Left ventricle myocardium inferior (tissue), 1 donor: ENCODE data around the gene RAPGEF6. TPM values are rescaled to one million over a fixed set of nuclear protein-coding genes. Genes with fewer than 3 reads are reported as not detected.

Experiments
- DNase-seq: peaks from one replicate; pipeline ENCODE4 v3.0.0-alpha.2; 2020
- H3K27ac ChIP-seq: fragments of 200-600 bp; replicated peaks from 2 replicates; pipeline ENCODE4 v1.8.0; 2021
- H3K27me3 ChIP-seq: fragments of 200-600 bp; 2 replicates; pipeline ENCODE4 v1.8.0; 2021; ENCODE audit warnings: low read depth
- H3K36me3 ChIP-seq: fragments of 200-600 bp; 2 replicates; pipeline ENCODE4 v1.8.0; 2021
- H3K4me1 ChIP-seq: fragments of 200-600 bp; 2 replicates; pipeline ENCODE4 v1.8.0; 2021
- H3K4me3 ChIP-seq: fragments of 200-600 bp; 2 replicates; pipeline ENCODE4 v1.8.0; 2021; ENCODE audit warnings: mild to moderate bottlenecking, moderate library complexity
- H3K9me3 ChIP-seq: fragments of 200-600 bp; replicated peaks from 2 replicates; pipeline ENCODE4 v1.8.0; 2021
- intact Hi-C: fragments of 100-400 bp; cut with micrococcal nuclease; formaldehyde crosslinking; loops from one replicate; pipeline ENCODE4 v1.11.0; 2022
- total RNA-seq: library from RNA; stranded (reverse); fragmentation: NEBNext Ultra II Directional; extraction: Animal tissue kit (Norgen Biotek cat#: 25700); gene quantifications from one replicate; pipeline ENCODE4 v1.2.1, GENCODE V29; 2021
- TF ChIP-seq, protein P1 (sequence below): fragments of 200-600 bp; IDR thresholded peaks from 2 replicates; pipeline ENCODE4 v1.8.0; 2021; ENCODE audit warnings: antibody characterized with exemption, mild to moderate bottlenecking, borderline replicate concordance
- donor health status: DM: no; HTN: yes; CAD: no; lungs with severe emphysema.

RAPGEF6 gene
- total RNA-seq, 1 donor from 2014 or later: 9.6 TPM

DNA sequence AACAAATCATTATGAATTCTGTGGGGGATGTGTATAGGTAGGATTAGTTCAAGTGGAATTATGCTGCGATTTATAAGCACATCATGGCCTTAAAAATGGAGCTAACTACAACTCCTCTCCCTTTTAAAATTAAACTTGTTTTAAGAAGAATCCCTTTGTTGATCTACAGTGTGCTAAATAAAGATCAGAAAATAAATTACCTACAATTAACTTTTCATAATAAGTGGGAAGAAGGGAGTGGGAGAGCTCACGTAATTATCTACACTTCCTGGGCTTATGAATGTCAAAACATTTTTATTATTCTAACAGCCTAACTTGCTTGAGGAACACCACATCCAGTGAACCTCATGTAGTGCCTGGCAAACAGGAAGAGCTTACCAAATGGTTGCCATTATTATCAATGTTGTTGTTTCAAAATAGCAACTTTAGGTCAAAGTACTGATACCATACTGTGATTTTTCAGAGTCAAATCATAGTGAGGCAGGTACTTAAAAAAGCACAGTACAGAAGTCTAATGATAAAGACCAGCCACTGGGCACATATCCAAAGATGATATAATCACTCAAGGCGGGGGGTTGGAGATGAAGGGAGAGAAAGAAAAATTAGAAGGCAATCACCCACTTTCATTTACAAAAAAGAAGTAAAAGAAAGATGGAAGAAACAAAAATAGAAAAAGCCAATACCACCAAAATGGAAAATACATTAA lies 174.0 kb downstream of the RAPGEF6 start:
- Histone ChIP-seq H3K4me3 (no peak overlapping the region), H3K36me3 (peaks cover 6% of the 10 kb centered on the region), H3K9me3 (no peaks in the 10 kb centered on the region), H3K27me3 (no peaks in the 10 kb centered on the region), H3K27ac (no peak overlapping the region), H3K4me1 (peaks cover 25% of the 10 kb centered on the region)
- intact Hi-C loops: no loop called here
- DNase-seq: no peak
- TF ChIP-seq, protein P1, sequence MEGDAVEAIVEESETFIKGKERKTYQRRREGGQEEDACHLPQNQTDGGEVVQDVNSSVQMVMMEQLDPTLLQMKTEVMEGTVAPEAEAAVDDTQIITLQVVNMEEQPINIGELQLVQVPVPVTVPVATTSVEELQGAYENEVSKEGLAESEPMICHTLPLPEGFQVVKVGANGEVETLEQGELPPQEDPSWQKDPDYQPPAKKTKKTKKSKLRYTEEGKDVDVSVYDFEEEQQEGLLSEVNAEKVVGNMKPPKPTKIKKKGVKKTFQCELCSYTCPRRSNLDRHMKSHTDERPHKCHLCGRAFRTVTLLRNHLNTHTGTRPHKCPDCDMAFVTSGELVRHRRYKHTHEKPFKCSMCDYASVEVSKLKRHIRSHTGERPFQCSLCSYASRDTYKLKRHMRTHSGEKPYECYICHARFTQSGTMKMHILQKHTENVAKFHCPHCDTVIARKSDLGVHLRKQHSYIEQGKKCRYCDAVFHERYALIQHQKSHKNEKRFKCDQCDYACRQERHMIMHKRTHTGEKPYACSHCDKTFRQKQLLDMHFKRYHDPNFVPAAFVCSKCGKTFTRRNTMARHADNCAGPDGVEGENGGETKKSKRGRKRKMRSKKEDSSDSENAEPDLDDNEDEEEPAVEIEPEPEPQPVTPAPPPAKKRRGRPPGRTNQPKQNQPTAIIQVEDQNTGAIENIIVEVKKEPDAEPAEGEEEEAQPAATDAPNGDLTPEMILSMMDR: no peak

DNA sequence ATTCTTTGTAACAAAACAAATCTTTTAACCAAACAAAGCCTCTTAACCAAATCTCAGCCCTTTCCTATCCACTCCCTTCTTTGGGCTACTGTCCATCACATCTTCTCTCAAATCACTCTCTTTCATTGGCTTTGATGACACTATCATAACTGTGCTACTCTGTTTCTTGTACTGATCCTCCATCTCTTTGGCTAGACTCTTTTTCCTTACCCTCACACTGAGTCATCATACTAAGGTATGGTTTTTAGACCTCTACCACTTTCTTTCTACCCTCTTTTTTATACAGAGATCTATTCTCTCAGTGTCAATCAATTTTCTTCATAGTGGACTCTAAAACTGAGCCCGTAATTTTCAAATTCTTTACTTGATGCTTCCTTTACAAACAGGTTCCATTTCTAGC lies 174.9 kb downstream of the RAPGEF6 start:
- Histone ChIP-seq H3K4me1 (peaks cover 29% of the 10 kb centered on the region), H3K36me3 (peaks cover 15% of the 10 kb centered on the region), H3K9me3 (no peaks in the 10 kb centered on the region), H3K27ac (no peak overlapping the region), H3K27me3 (no peaks in the 10 kb centered on the region), H3K4me3 (no peak overlapping the region)
- no peak for DNase-seq
- TF ChIP-seq, protein P1: no peak
- intact Hi-C loops: no loop called here

DNA sequence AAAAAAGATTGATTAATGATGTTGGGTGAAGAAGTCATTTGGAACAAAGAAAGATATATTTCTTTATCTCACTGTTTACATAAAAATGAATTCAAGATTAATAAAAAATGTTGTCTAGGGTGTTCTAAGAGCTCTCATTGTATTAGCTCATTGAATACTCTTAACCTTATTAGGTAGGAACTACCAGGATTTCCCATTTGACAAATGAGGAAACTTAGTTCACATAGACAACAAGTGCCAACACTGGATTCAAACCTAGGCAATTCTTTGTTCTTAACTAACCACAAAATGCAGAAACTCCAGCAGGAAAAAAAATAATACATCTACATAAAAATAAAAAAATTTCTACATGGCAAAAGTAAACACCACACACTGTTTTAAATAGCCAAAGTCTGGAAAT lies 175.8 kb downstream of the RAPGEF6 start:
- peaks cover 29% of the 10 kb centered on the region for H3K4me1 ChIP-seq
- H3K4me3 ChIP-seq: no peak overlapping the region
- TF ChIP-seq, protein P1: no peak
- H3K9me3 ChIP-seq: no peaks in the 10 kb centered on the region
- H3K27ac ChIP-seq: no peak overlapping the region
- peaks cover 18% of the 10 kb centered on the region for H3K36me3 ChIP-seq
- DNase-seq: no peak
- intact Hi-C loops: no loop called here
- H3K27me3 ChIP-seq: no peaks in the 10 kb centered on the region

DNA sequence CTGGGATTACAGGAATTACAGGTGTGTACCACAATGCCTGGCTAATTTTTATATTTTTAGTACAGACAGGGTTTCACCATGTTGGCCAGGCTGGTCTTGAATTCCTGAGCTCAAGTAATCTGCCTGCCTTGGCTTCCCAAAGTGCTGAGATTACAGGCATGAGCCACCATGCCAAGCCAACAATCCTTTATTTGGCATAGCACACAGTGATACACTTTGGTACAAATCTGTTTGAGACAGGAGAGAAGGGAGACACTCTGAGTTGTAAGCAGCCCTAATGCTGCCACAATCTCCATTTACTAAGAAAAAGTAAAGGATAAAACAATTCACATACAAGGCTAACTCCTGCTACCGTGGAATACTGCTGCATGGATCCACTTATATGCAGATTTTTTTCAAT lies 177.8 kb downstream of the RAPGEF6 start:
- TF ChIP-seq, protein P1: no peak

DNA sequence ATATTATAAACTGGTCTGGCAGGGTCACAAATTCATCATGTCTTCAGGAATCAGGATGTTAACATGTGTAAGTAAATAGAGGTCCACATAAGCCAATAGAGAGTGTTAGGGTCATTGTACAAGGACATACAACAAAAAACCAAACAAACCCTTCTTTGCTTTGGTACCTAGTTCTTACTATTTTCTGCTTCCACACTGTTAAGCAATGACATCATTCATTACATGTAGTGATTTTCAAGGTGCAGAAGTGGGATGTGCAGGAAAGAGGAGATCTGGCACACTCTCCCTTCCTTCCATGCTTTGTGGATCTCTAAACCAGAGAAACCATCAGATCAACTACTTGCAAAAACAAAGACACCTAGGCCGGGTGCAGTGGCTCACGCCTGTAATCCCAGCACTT lies 184.1 kb downstream of the RAPGEF6 start:
- intact Hi-C loops: no loop called here
- no peak for DNase-seq
- TF ChIP-seq, protein P1: no peak
- Histone ChIP-seq H3K27me3 (no peaks in the 10 kb centered on the region), H3K4me3 (no peak overlapping the region), H3K4me1 (peaks cover 3% of the 10 kb centered on the region), H3K27ac (no peak overlapping the region), H3K36me3 (peaks cover 52% of the 10 kb centered on the region), H3K9me3 (no peaks in the 10 kb centered on the region)

More for the DNA sequence above, 177.8 kb downstream of the RAPGEF6 start:
- Histone ChIP-seq H3K4me3 (no peak overlapping the region), H3K27ac (no peak overlapping the region), H3K9me3 (no peaks in the 10 kb centered on the region), H3K36me3 (peaks cover 18% of the 10 kb centered on the region), H3K4me1 (peaks cover 29% of the 10 kb centered on the region), H3K27me3 (no peaks in the 10 kb centered on the region)
- no peak for DNase-seq
- intact Hi-C loops: no loop called here
